Transverse colon (tissue), 4 donors: ENCODE measurements around the gene FAM83E. TPM values are rescaled to one million over a fixed set of nuclear protein-coding genes. Genes with fewer than 3 reads are reported as not detected.

Source experiments
- DNase-seq: peaks from one replicate; pipeline ENCODE4 v3.0.0-alpha.2; 2019
- H3K27ac ChIP-seq, 4 donors: fragments of 200-600 bp; sonication (generic); 2 replicates each; pipeline ENCODE4 v1.5.1; 2016 to 2018; ENCODE audit warnings: inconsistent platforms in 4 of 4
- H3K27me3 ChIP-seq: fragments of 200-600 bp; sonication (generic); 2 replicates; pipeline ENCODE4 v1.5.1; 2017; ENCODE audit warnings: inconsistent platforms
- H3K36me3 ChIP-seq, 4 donors: fragments of 200-600 bp; sonication (generic); 2 replicates each; pipeline ENCODE4 v1.5.1; 2017 to 2019; ENCODE audit warnings: inconsistent platforms in 4 of 4
- H3K4me1 ChIP-seq, 4 donors: fragments of 200-600 bp; sonication (generic); 2 replicates each; pipeline ENCODE4 v1.5.1; 2017 to 2020; ENCODE audit warnings: inconsistent platforms in 4 of 4
- H3K4me3 ChIP-seq, 4 donors: fragments of 200-600 bp; sonication (generic); 1 replicate in 1 of 4; 2 replicates in 3 of 4; pipeline versions ENCODE4 v1.5.1 to v1.6.1; 2017 to 2019; ENCODE audit warnings: inconsistent platforms in 4 of 4
- H3K9me3 ChIP-seq, 2 donors: fragments of 200-600 bp; sonication (generic); 2 replicates each; pipeline ENCODE4 v1.5.1; 2017 to 2019; ENCODE audit warnings: inconsistent platforms in 2 of 2
- EP300 ChIP-seq: sonication (generic); formaldehyde crosslinking; IDR thresholded peaks from one replicate; pipeline ENCODE4 v1.6.1; 2017; ENCODE audit warnings: antibody characterized with exemption, low read depth
- POLR2A ChIP-seq: fragments of 450-650 bp; IDR thresholded peaks from one replicate; pipeline ENCODE4 v1.6.1; 2016; ENCODE audit warnings: antibody characterized with exemption, mild to moderate bottlenecking, moderate library complexity
- POLR2AphosphoS5 ChIP-seq, 3 donors: sonication (generic); formaldehyde crosslinking; IDR thresholded peaks; one replicate each; pipeline ENCODE4 v1.6.1; 2016; ENCODE audit warnings: antibody characterized with exemption in 3 of 3
- WGBS, 2 donors: methylation state at CpG; one replicate each; pipeline ENCODE4 v1.1.5; 2018; ENCODE audit warnings: low coverage in 1 of 2; 5-methylcytosine and 5-hydroxymethylcytosine counted together
- in situ Hi-C, 4 donors: fragments of 200-750 bp; cut with MboI; loops; one replicate each; pipeline versions ENCODE4 v1.15.0 to v1.15.1; 2017; ENCODE audit warnings: low sequenced_read_pairs in 3 of 4, low pct_ligation_motif_present in 1 of 4, low pct_unique_long_range_greater_than_20kb in 1 of 4
- intact Hi-C: fragments of 100-400 bp; cut with DNase I; formaldehyde crosslinking; loops from one replicate; pipeline ENCODE4 v1.15.1; 2023; ENCODE audit warnings: low total_unique reads
- total RNA-seq, 4 donors: library from RNA; depleted of rRNA; stranded (reverse); fragments of >200 nt; gene quantifications; one replicate each; pipeline ENCODE4 v1.1.0, GENCODE V29; 2016
- TF ChIP-seq, protein P1 (sequence below), 5 experiments: fragments of 200-600 bp in 3 of 5; fragments of 450-650 bp in 2 of 5; sonication (generic) in 3 of 5; IDR thresholded peaks; 1 replicate in 2 of 5; 2 replicates in 3 of 5; pipeline ENCODE4 v1.5.1; 2016 to 2017; ENCODE audit warnings: antibody characterized with exemption in 5 of 5, inconsistent platforms in 3 of 5, mild to moderate bottlenecking in 2 of 5, moderate library complexity in 1 of 5

Gene FAM83E
- total RNA-seq, 4 donors from 2014 or later: 97.0 to 746 (median 203) TPM

DNA sequence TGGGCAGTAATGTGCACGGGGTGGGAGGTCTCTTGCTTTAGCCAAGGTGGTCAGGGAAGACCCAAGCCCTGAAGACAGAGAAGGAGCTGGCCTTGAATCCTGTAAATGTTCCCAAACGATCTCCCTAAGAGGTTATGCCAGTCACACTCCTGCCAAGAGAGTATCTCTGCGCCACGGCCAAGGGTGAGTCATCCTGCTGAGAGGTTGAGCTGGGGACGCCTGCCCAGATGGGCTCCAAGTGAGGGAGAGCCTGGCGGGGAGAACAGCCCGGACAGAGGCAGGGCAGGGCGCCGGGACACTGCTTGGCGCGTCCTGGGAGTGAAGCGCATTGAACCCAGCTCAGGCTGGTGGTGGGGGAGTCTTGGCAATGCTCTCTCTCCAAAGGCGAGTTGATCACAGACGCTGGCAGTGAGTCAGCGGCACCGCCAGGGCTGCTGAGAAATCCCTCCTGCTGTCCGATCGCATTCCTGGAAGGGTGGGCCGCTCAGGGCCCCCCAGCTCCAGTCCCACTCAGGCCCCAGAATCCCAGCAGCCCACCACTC lies 46.5 kb downstream of the FAM83E start:
- TF ChIP-seq POLR2AphosphoS5 (IDR thresholded peaks at IDR 0.05) (peak; percentile 30 to 50 (median 39)), POLR2A (no peak), EP300 (no peak)
- TF ChIP-seq, protein P1, sequence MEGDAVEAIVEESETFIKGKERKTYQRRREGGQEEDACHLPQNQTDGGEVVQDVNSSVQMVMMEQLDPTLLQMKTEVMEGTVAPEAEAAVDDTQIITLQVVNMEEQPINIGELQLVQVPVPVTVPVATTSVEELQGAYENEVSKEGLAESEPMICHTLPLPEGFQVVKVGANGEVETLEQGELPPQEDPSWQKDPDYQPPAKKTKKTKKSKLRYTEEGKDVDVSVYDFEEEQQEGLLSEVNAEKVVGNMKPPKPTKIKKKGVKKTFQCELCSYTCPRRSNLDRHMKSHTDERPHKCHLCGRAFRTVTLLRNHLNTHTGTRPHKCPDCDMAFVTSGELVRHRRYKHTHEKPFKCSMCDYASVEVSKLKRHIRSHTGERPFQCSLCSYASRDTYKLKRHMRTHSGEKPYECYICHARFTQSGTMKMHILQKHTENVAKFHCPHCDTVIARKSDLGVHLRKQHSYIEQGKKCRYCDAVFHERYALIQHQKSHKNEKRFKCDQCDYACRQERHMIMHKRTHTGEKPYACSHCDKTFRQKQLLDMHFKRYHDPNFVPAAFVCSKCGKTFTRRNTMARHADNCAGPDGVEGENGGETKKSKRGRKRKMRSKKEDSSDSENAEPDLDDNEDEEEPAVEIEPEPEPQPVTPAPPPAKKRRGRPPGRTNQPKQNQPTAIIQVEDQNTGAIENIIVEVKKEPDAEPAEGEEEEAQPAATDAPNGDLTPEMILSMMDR (IDR thresholded peaks at IDR 0.05): no peak
- intact Hi-C loops: no loop called here
- Histone ChIP-seq H3K4me1 (peaks cover 5 to 13% (median 9%) of the 10 kb centered on the region in 4 donors), H3K9me3 (no peaks in the 10 kb centered on the region), H3K27ac (peak overlapping the region; percentile 35 to 64 (median 54)), H3K4me3 (no peak overlapping the region), H3K27me3 (peaks cover 4% of the 10 kb centered on the region), H3K36me3 (no peaks in the 10 kb centered on the region)
- 5 to 16% methylated on average over 2 to 12 of the region's 19 CpGs for WGBS, 2 donors
- in situ Hi-C loops: no loop called here
- peak; percentile 73 for DNase-seq

- in situ Hi-C loops (no loop called here), intact Hi-C loops (no loop called here)
- Histone ChIP-seq H3K4me3 (no peak overlapping the region), H3K9me3 (no peaks in the 10 kb centered on the region), H3K27me3 (peaks cover 4% of the 10 kb centered on the region), H3K27ac (no peak overlapping the region), H3K4me1 (peaks cover 5 to 17% (median 9%) of the 10 kb centered on the region in 4 donors), H3K36me3 (no peaks in the 10 kb centered on the region)
- no peak for DNase-seq
- TF ChIP-seq POLR2AphosphoS5 (IDR thresholded peaks at IDR 0.05): no peak
- no peak for TF ChIP-seq POLR2A
- TF ChIP-seq, protein P1 (IDR thresholded peaks at IDR 0.05): no peak
- no peak for TF ChIP-seq EP300
- 76 to 89% methylated on average over 6 to 7 of the region's 7 CpGs for WGBS, 2 donors
Observed at GRCh38 chr19:48565090-48565489, 49.8 kb downstream of the FAM83E start.

Other genes with a start within 250 kb of the FAM83E start
- 100 to 1,000 TPM in 3 of 4 donors, 10 to 100 TPM in 1; 80.6 to 146 (median 120) TPM for gene KDELR1, start 223.5 kb downstream of the FAM83E start, total RNA-seq
- 1 to 10 TPM in 1 of 4 donors, under 1 TPM in 2, not detected in 1; 0.32 to 3.8 (median 0.41) TPM for gene GRIN2D, start 221.4 kb downstream of the FAM83E start, total RNA-seq
- gene GRWD1, start 169.1 kb downstream of the FAM83E start, total RNA-seq: 10 to 100 TPM in 3 of 4 donors, 1 to 10 TPM in 1; 9.4 to 49.7 (median 13.6) TPM
- gene KCNJ14, start 159.5 kb downstream of the FAM83E start, total RNA-seq: under 1 TPM in 2 of 4 donors, not detected in 2; 0.41 to 0.64 TPM
- gene CYTH2, start 145.7 kb downstream of the FAM83E start, total RNA-seq: 100 to 1,000 TPM in 2 of 4 donors, 10 to 100 TPM in 2; 61.1 to 410 (median 171) TPM
- gene LMTK3, start 103.2 kb downstream of the FAM83E start, total RNA-seq: 1 to 10 TPM in 2 of 4 donors, under 1 TPM in 1, not detected in 1; 0.68 to 2.4 (median 1.1) TPM
- gene SULT2B1, start 62.9 kb downstream of the FAM83E start, total RNA-seq: under 1 TPM in 2 of 4 donors, not detected in 2; 0.32 to 0.41 TPM
- not detected for gene SPACA4, start 8.3 kb downstream of the FAM83E start, total RNA-seq
- gene RPL18, start 4.1 kb upstream of the FAM83E start, total RNA-seq: 1,000 to 10,000 TPM; 1,394 to 2,260 (median 1,686) TPM
- 100 to 1,000 TPM in 1 of 4 donors, 10 to 100 TPM in 3; 41.8 to 185 (median 68.7) TPM for gene SPHK2, start 4.4 kb upstream of the FAM83E start, total RNA-seq
- 10 to 100 TPM in 3 of 4 donors, 1 to 10 TPM in 1; 8.7 to 13.8 (median 11.6) TPM for gene DBP, start 22.3 kb upstream of the FAM83E start, total RNA-seq
- gene CA11, start 31.1 kb upstream of the FAM83E start, total RNA-seq: 1 to 10 TPM in 2 of 4 donors, not detected in 2; 1.4 to 2.5 TPM
- gene NTN5, start 57.9 kb upstream of the FAM83E start, total RNA-seq: 1 to 10 TPM in 1 of 4 donors, under 1 TPM in 1, not detected in 2; 0.41 to 1.1 TPM
- 10 to 100 TPM; 32.5 to 68.6 (median 55.1) TPM for gene FUT2, start 80.9 kb upstream of the FAM83E start, total RNA-seq
- gene MAMSTR, start 104.6 kb upstream of the FAM83E start, total RNA-seq: 1 to 10 TPM in 2 of 4 donors, under 1 TPM in 1, not detected in 1; 0.55 to 2.2 (median 1.6) TPM
- gene RASIP1, start 125.5 kb upstream of the FAM83E start, total RNA-seq: 10 to 100 TPM in 2 of 4 donors, 1 to 10 TPM in 2; 3.0 to 11.1 (median 7.0) TPM
- gene IZUMO1, start 131.8 kb upstream of the FAM83E start, total RNA-seq: not detected
- gene FUT1, start 137.6 kb upstream of the FAM83E start, total RNA-seq: under 1 TPM; 0.27 to 1.00 (median 0.58) TPM
- gene FGF21, start 140.4 kb upstream of the FAM83E start, total RNA-seq: not detected
- 10 to 100 TPM; 32.4 to 51.5 (median 42.8) TPM for gene BCAT2, start 196.0 kb upstream of the FAM83E start, total RNA-seq
- 10 to 100 TPM in 1 of 4 donors, 1 to 10 TPM in 3; 3.5 to 15.1 (median 5.4) TPM for gene HSD17B14, start 221.4 kb upstream of the FAM83E start, total RNA-seq